BE2C (cell line): ENCODE data around the gene OBP2A.

Source experiments
- DNase-seq: peaks from one replicate; pipeline ENCODE4 v3.0.0-alpha.2; 2020
- H3K27me3 ChIP-seq: fragments of 250-450 bp; sonication (Bioruptor Pico); 2 replicates; pipeline ENCODE4 v1.5.1; 2020; ENCODE audit warnings: mild to moderate bottlenecking
- H3K36me3 ChIP-seq: fragments of 250-450 bp; sonication (Bioruptor Pico); 2 replicates; pipeline ENCODE4 v1.5.1; 2020; ENCODE audit warnings: mild to moderate bottlenecking
- H3K4me1 ChIP-seq: fragments of 250-450 bp; sonication (Bioruptor Pico); 2 replicates; pipeline ENCODE4 v1.5.1; 2020
- H3K4me3 ChIP-seq: 2 replicates; pipeline ENCODE4 v1.5.1; 2011; ENCODE audit warnings: low read depth, low read length
- H3K9me3 ChIP-seq: fragments of 250-450 bp; sonication (Bioruptor Pico); 2 replicates; pipeline ENCODE4 v1.5.1; 2020
- CTCF ChIP-seq: IDR thresholded peaks from 2 replicates; pipeline ENCODE4 v1.5.1; 2012; ENCODE audit warnings: mild to moderate bottlenecking, low read depth, low read length

The OBP2A gene

GRCh38 chr9:135552698-135553171 is 6.8 kb downstream of the OBP2A start:
- no peaks in the 10 kb centered on the region for H3K9me3 ChIP-seq
- H3K4me3 ChIP-seq, result no peak overlapping the region
- peak; percentile 48 for DNase-seq
- no peak for TF ChIP-seq CTCF
- H3K27me3 ChIP-seq, result no peaks in the 10 kb centered on the region
- no peaks in the 10 kb centered on the region for H3K4me1 ChIP-seq
- no peaks in the 10 kb centered on the region for H3K36me3 ChIP-seq

- TF ChIP-seq CTCF, result no peak
- Histone ChIP-seq H3K4me1 (no peaks in the 10 kb centered on the region), H3K4me3 (no peak overlapping the region), H3K27me3 (no peaks in the 10 kb centered on the region), H3K9me3 (no peaks in the 10 kb centered on the region), H3K36me3 (no peaks in the 10 kb centered on the region)
- DNase-seq, result no peak
These were observed 8.8 kb downstream of the OBP2A start for GRCh38 chr9:135554718-135555117.

GRCh38 chr9:135555203-135555602 is 9.3 kb downstream of the OBP2A start:
- no peak for TF ChIP-seq CTCF
- Histone ChIP-seq H3K4me3 (no peak overlapping the region), H3K27me3 (no peaks in the 10 kb centered on the region), H3K4me1 (no peaks in the 10 kb centered on the region), H3K9me3 (no peaks in the 10 kb centered on the region), H3K36me3 (no peaks in the 10 kb centered on the region)
- DNase-seq, result no peak

- Histone ChIP-seq H3K4me1 (no peaks in the 10 kb centered on the region), H3K4me3 (no peak overlapping the region), H3K36me3 (no peaks in the 10 kb centered on the region), H3K27me3 (no peaks in the 10 kb centered on the region), H3K9me3 (no peaks in the 10 kb centered on the region)
- DNase-seq, result no peak
- no peak for TF ChIP-seq CTCF
These were observed 10.0 kb downstream of the OBP2A start for GRCh38 chr9:135555910-135556309.

- H3K9me3 ChIP-seq, result no peaks in the 10 kb centered on the region; the same call in 1 of the 2 replicates
- DNase-seq, result no peak
- no peaks in the 10 kb centered on the region for H3K27me3 ChIP-seq
- H3K36me3 ChIP-seq, result no peaks in the 10 kb centered on the region
- TF ChIP-seq CTCF, result no peak
- no peaks in the 10 kb centered on the region for H3K4me1 ChIP-seq
- H3K4me3 ChIP-seq, result no peak overlapping the region
These were observed 13.7 kb downstream of the OBP2A start for GRCh38 chr9:135559606-135560005.

GRCh38 chr9:135561391-135562234 is 15.7 kb downstream of the OBP2A start, which contains the start of gene PAEP:
Gene PAEP, plus strand, starts transcription at chr9:135561756.
- H3K9me3 ChIP-seq, result no peaks in the 10 kb centered on the region; the same call in 1 of the 2 replicates
- H3K36me3 ChIP-seq, result no peaks in the 10 kb centered on the region
- H3K27me3 ChIP-seq, result no peaks in the 10 kb centered on the region
- H3K4me1 ChIP-seq, result no peaks in the 10 kb centered on the region
- DNase-seq, result no peak
- H3K4me3 ChIP-seq, result no peak within 1 kb of the TSS
- no peak for TF ChIP-seq CTCF
